NK-92 treated with Interleukin-12 subunit alpha and Interleukin-12 subunit beta, amount 100 ng/mL, for 24 hours (cell line): ENCODE measurements around the gene SND1.

Experiments
- DNase-seq: peaks from one replicate; lab custom pipeline; 2025; lab: John Stamatoyannopoulos, UW

Gene SND1

GRCh38 chr7:128021366-128021765, 369.4 kb downstream of the SND1 start:
- DNase-seq, result no peak

DNA sequence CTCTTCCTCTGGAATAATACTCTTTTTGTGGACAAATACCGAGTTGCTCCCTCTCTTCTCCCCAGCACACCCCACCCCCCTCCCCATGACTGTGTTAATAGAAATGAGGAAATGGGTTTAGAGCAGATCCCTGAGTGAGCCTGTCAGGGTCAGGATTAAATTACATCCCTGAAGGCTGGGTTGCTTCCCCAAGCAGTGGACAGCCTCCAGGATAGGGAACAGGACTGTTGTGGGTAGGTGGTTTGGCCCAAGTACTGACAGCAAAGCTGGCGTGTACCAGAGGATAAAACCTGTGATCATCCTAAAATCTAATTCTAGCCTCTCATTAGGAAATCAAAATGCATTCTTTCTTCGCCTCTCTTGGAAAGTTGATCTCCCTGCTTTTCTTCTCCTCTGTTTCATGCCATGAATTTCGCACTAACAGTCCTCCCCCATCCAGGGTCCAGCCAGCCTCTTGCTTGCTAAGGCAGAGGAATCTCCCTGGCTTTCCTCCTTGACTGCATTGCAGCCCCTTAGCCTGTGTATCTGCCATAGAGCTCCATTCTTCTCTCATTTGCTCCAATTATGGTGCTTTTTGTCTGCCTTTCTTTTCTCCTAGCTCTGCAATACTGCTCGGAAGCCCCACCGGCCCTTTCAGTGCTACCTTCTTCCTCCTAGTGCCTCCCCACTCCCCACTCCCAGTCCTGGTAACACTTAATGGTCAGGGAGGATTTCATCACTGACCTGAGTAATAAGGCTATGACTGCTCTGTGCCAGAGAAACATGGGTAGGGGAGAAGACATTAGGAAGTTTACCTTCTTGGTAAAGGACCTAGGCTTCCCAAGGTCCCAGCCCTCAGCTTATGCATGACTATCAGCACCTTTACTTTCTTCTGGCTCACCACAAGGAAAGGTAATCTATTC, 370.9 kb downstream of the SND1 start:
- DNase-seq, result no peak

- no peak for DNase-seq
These were observed 372.2 kb downstream of the SND1 start for GRCh38 chr7:128024151-128024550.

- DNase-seq, result no peak
These were observed 373.4 kb downstream of the SND1 start for GRCh38 chr7:128025380-128025779.

DNA sequence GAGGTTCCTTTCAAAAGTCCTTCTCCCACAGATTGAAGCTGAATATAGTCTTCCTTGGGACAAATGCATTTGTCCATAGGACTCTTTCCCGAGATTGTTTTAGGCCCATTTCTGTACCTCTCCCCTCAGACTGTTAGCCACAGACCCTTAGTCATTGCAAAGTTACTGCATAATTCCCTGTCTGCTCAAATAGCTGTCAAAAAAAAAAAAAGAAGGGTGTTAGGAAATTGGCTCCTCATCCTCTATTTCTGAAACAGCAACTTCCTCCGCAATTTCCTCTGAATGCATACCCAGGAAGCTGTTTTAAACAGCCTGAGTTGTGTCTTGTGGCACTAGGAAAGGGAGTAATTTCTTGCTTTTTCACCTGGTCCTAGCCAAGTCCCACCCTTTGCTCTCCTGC, 373.8 kb downstream of the SND1 start:
- DNase-seq, result no peak

DNA sequence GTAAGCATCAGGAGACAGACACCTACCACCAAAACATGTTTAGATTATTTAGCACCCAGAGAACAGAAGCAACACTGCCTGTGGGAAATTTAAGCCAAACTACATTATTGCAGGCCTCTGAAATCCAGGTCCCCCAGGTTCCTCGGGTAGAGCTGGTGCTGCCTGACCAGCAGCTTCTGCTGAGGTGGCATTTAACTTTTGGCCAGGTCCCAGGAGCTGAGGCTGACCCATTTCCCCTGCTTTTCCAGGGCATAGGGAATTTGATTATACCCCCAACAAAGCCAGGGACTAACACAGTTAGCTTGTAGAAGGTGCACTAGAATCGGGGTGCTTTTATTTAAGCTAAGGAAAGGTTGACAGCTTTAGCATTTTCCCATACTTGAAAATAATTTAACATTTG, 374.6 kb downstream of the SND1 start:
- DNase-seq, result no peak

- no peak for DNase-seq
These were observed 375.5 kb downstream of the SND1 start for GRCh38 chr7:128027485-128027980.

- no peak for DNase-seq
These were observed 377.5 kb downstream of the SND1 start for GRCh38 chr7:128029405-128029995.

DNA sequence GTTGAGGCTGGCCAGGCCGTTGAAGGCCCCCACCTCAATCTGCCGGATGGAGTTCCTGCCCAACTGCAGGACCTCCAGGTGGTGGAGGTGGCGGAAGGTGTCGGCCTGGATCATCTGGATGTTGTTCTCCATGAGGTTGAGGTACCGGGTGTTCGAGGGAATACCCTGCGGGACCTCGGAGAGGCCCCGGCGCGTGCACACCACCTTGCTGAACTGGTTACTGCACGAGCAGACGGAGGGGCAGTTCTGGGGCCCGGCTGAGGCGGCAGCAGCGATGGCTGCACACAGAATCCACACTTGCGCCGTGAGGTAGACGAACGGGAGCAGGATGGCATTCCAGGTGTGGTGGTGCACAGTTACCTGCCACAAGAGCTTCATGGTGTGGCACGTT, 378.3 kb downstream of the SND1 start:
- DNase-seq, result no peak

- no peak for DNase-seq
These were observed 378.9 kb downstream of the SND1 start, which contains the start of gene LRRC4 for GRCh38 chr7:128030654-128031611. TSS of gene LRRC4 (minus strand) at chr7:128031437. CDS start at chr7:128030640, 797 bp downstream.

DNA sequence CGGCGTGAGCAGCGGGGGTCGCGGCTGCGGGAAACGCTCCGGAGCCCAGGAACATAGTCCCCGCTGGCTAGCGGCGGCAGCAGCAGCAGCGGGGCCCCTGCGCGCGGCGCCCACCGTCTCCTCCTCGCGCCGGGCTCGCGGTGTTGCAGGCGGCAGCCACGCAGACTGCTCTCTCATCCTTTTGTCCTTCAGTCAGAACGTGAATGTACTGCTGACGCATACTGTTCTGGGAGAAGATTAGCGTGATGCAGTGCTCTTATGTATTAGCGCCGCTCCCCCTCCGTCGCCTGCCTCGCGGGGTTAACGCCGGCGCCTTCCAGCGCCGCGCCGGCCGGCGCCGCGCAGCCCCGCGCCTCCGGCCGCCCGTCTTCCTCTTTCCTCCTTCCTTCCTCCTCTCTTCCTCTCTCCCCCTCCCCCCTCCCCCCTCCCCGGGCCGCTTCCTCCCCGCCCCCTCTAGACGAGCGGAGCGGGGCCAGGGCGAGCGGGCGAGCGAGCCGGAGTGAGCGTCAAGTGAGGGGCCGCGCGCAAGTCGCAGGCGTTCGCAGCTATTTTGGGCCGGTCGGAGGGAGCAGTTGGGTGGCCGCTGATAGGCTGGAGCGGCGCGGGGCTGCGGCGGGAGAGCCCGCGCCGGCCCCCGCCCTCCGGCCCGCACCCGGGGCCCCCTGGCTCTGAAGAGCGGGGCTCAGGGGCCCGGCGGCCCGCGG, 380.1 kb downstream of the SND1 start:
- no peak for DNase-seq

DNA sequence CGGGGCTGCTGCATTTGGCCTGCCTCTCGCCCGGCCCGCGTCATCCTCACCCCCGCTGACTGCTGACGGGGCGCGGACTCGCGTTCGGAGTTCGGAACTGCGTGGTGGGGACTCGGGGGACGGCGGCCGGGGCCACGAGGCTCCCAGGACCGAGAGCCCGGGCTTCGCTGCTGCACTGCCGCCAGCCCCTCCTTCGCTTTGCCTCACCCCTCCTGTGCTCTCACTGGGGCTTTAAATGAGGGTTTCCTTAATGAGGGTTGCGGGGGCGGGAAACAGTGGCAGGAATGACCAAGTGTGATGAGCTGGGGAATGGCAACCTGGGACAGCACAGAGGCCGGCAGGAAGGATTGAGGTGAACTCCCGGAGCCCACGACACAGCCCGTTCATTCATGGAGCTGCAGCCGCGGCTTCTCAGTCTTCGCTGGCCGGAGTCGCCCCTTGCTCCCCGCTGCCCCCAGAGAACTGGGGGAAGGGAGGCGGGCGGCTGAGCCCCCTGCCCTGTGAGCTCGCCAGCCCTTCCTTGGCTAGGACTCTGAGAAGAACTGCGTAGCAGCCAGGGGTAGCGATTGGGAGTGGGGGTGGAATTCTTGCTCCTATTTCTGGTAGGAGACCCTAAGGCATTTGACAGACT, 380.7 kb downstream of the SND1 start:
- no peak for DNase-seq

DNA sequence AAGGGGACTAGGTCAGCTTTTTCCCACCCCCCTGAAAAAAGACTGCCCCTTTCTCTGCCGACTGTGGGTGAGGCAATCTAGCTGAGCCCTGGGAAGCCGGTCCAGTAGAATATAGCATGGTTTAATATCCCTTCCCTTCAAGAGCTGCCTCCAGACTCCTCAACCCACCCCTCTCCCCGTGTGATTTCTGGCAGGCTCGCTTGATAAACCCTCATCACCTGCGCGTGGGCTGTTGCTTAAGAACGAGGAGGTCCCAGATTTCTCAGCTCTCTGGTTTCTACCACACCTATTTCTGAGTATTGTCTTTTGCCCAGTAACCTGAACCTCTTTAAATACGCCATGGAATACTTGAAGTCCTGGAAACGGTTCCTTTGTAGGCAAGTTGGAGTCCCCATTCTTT, 381.3 kb downstream of the SND1 start:
- no peak for DNase-seq

GRCh38 chr7:128034825-128035224, 382.8 kb downstream of the SND1 start:
- DNase-seq, result no peak

DNA sequence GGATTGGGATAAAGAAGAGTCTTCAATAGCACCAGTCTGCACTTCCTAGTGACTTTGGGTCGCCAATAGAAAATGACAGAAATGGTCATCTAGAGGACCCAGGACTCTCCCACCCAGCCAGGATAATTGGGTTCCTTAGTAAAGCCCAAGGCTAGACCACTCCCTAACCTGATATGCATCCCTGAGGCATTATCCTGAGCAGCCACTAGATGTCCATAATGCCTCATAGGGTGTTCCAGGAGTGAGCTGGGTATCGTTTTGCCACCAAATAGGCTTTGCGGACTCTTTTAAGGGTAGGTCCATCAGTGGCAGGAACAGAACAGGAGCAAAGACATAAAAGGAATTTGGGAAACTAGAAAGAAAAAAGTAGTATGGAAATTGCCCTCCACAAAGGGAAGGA, 383.7 kb downstream of the SND1 start:
- no peak for DNase-seq

GRCh38 chr7:128036226-128036940, 384.4 kb downstream of the SND1 start:
- no peak for DNase-seq

DNA sequence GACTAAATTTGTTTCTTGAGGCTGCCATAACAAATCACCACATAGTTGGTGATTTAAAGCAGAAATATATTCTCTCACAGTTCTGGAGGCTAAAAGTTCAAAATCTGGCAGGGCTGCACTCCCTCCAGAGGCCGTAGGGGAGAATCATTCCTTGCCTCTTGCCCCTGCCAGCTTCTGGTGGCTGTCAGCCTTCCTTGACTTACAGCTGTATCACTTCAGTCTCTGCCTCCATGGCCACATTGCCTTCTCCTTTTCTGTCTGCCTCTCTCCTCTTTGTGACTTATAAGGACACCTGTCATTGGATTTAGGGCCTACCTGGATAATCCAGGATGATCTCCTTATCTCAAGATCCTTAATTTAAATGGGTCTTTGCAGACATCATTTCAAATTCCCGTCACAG, 385.1 kb downstream of the SND1 start:
- no peak for DNase-seq

DNA sequence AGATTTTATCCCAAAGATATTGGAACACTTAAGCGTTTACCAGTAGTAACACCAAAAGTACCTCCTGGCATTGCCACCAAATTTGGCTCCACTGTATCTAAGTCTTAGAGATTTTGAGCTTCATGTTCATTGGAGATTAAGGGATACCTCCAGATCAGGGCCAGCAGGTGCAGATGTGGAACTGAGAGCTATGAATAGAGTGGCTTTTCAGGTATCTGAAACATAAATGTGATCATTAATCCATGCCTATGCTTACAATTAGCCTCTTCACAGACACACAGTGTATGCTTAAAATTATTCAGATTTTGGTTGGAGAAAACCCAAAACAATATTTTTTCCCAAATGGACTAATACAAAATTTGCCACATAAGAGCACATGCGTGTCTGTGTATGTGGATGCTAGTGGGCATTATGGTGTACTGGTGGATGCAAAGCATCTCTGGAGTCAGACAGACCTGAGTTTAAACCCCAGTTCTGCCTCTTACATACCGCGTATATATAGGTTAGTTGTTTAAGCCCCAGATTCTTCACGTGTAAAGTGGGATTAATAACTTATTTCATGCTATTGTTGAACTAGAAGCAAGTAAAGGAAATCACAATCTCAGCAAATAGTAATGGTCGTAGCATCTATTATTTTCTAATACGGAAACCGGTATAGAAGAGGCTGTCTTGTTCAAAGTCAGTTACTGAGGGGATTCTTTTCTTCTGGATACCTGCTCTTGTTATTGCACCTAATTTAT, 386.1 kb downstream of the SND1 start:
- DNase-seq, result no peak

DNA sequence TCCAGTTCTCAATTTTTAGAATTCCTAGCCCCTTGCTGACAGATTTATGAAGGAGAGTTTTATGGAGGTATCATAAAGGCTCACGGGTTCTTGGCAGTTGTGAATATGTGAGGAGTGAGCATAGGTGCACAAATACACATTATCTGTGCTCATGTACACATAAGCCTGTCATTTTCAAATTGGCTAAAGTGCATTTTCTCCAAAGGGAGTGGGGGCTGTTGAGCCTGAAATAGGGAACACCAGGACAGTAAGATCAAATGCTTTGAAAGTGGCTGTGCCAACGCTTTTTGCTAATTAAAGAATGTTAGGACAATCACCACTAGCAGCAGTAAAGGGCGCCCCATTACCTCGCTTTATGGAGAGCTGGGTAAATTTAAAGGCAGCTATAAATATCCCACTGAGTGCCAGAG, 387.6 kb downstream of the SND1 start:
- no peak for DNase-seq

- DNase-seq, result no peak
These were observed 388.2 kb downstream of the SND1 start for GRCh38 chr7:128040205-128040604.
